ENCODE measurements around the gene TBC1D22A.

The TBC1D22A gene

GRCh38 chr22:47123827-47124442 lies 361.5 kb downstream of the TBC1D22A start:
- H3K27ac ChIP-seq (ENCODE audit: low read length): no peak overlapping the region
- no peaks in the 10 kb centered on the region for H3K27me3 ChIP-seq (ENCODE audit: insufficient read depth, low read length)
- no peak overlapping the region for H3K4me3 ChIP-seq (ENCODE audit: low read length)
- no peaks in the 10 kb centered on the region for H3K9me3 ChIP-seq (ENCODE audit: insufficient read depth, low read depth, low read length)
- H3K4me1 ChIP-seq (ENCODE audit: insufficient read depth, low read length): no peaks in the 10 kb centered on the region
- H3K9ac ChIP-seq (ENCODE audit: low read depth, low read length): no peak overlapping the region
- no peaks in the 10 kb centered on the region for H3K36me3 ChIP-seq (ENCODE audit: insufficient read depth, low read depth, low read length)

- Histone ChIP-seq H3K27ac (ENCODE audit: low read length) (no peak overlapping the region), H3K36me3 (ENCODE audit: insufficient read depth, low read depth, low read length) (no peaks in the 10 kb centered on the region), H3K9me3 (ENCODE audit: insufficient read depth, low read depth, low read length) (no peaks in the 10 kb centered on the region), H3K27me3 (ENCODE audit: insufficient read depth, low read length) (no peaks in the 10 kb centered on the region), H3K4me1 (ENCODE audit: insufficient read depth, low read length) (no peaks in the 10 kb centered on the region), H3K9ac (ENCODE audit: low read depth, low read length) (no peak overlapping the region), H3K4me3 (ENCODE audit: low read length) (no peak overlapping the region)
Measured at GRCh38 chr22:47124451-47124881, 362.0 kb downstream of the TBC1D22A start.

- no peaks in the 10 kb centered on the region for H3K36me3 ChIP-seq (ENCODE audit: insufficient read depth, low read depth, low read length)
- H3K9me3 ChIP-seq (ENCODE audit: insufficient read depth, low read depth, low read length): no peaks in the 10 kb centered on the region
- no peaks in the 10 kb centered on the region for H3K4me1 ChIP-seq (ENCODE audit: insufficient read depth, low read length)
- H3K27ac ChIP-seq (ENCODE audit: low read length): no peak overlapping the region
- H3K27me3 ChIP-seq (ENCODE audit: insufficient read depth, low read length): no peaks in the 10 kb centered on the region
- H3K9ac ChIP-seq (ENCODE audit: low read depth, low read length): no peak overlapping the region
- H3K4me3 ChIP-seq (ENCODE audit: low read length): no peak overlapping the region
Measured at GRCh38 chr22:47124961-47125360, 362.5 kb downstream of the TBC1D22A start.

GRCh38 chr22:47125603-47126002 lies 363.2 kb downstream of the TBC1D22A start:
- Histone ChIP-seq H3K27me3 (ENCODE audit: insufficient read depth, low read length) (no peaks in the 10 kb centered on the region), H3K4me3 (ENCODE audit: low read length) (no peak overlapping the region), H3K27ac (ENCODE audit: low read length) (no peak overlapping the region), H3K4me1 (ENCODE audit: insufficient read depth, low read length) (no peaks in the 10 kb centered on the region), H3K9ac (ENCODE audit: low read depth, low read length) (no peak overlapping the region), H3K36me3 (ENCODE audit: insufficient read depth, low read depth, low read length) (no peaks in the 10 kb centered on the region), H3K9me3 (ENCODE audit: insufficient read depth, low read depth, low read length) (no peaks in the 10 kb centered on the region)

GRCh38 chr22:47126344-47126811 lies 363.9 kb downstream of the TBC1D22A start:
- Histone ChIP-seq H3K27me3 (ENCODE audit: insufficient read depth, low read length) (no peaks in the 10 kb centered on the region), H3K9me3 (ENCODE audit: insufficient read depth, low read depth, low read length) (no peaks in the 10 kb centered on the region), H3K4me3 (ENCODE audit: low read length) (no peak overlapping the region), H3K4me1 (ENCODE audit: insufficient read depth, low read length) (no peaks in the 10 kb centered on the region), H3K36me3 (ENCODE audit: insufficient read depth, low read depth, low read length) (no peaks in the 10 kb centered on the region), H3K27ac (ENCODE audit: low read length) (no peak overlapping the region), H3K9ac (ENCODE audit: low read depth, low read length) (no peak overlapping the region)

- Histone ChIP-seq H3K4me1 (ENCODE audit: insufficient read depth, low read length) (no peaks in the 10 kb centered on the region), H3K27me3 (ENCODE audit: insufficient read depth, low read length) (no peaks in the 10 kb centered on the region), H3K9me3 (ENCODE audit: insufficient read depth, low read depth, low read length) (no peaks in the 10 kb centered on the region), H3K4me3 (ENCODE audit: low read length) (no peak overlapping the region), H3K9ac (ENCODE audit: low read depth, low read length) (no peak overlapping the region), H3K27ac (ENCODE audit: low read length) (no peak overlapping the region), H3K36me3 (ENCODE audit: insufficient read depth, low read depth, low read length) (no peaks in the 10 kb centered on the region)
Measured at GRCh38 chr22:47127441-47127871, 365.0 kb downstream of the TBC1D22A start.

- Histone ChIP-seq H3K27ac (ENCODE audit: low read length) (no peak overlapping the region), H3K4me3 (ENCODE audit: low read length) (no peak overlapping the region), H3K4me1 (ENCODE audit: insufficient read depth, low read length) (no peaks in the 10 kb centered on the region; the same call in 1 of the 2 replicates)
Measured at GRCh38 chr22:47128216-47128615, 365.8 kb downstream of the TBC1D22A start.

GRCh38 chr22:47128622-47129215 lies 366.3 kb downstream of the TBC1D22A start:
- H3K9ac ChIP-seq (ENCODE audit: low read depth, low read length): no peak overlapping the region
- no peak overlapping the region for H3K4me3 ChIP-seq (ENCODE audit: low read length)
- H3K27ac ChIP-seq (ENCODE audit: low read length): no peak overlapping the region
- no peaks in the 10 kb centered on the region; the same call in 1 of the 2 replicates for H3K4me1 ChIP-seq (ENCODE audit: insufficient read depth, low read length)
- H3K9me3 ChIP-seq (ENCODE audit: insufficient read depth, low read depth, low read length): no peaks in the 10 kb centered on the region
- H3K27me3 ChIP-seq (ENCODE audit: insufficient read depth, low read length): no peaks in the 10 kb centered on the region
- H3K36me3 ChIP-seq (ENCODE audit: insufficient read depth, low read depth, low read length): no peaks in the 10 kb centered on the region

More at GRCh38 chr22:47128216-47128615, 365.8 kb downstream of the TBC1D22A start:
- Histone ChIP-seq H3K9me3 (ENCODE audit: insufficient read depth, low read depth, low read length) (no peaks in the 10 kb centered on the region), H3K9ac (ENCODE audit: low read depth, low read length) (no peak overlapping the region), H3K27me3 (ENCODE audit: insufficient read depth, low read length) (no peaks in the 10 kb centered on the region), H3K36me3 (ENCODE audit: insufficient read depth, low read depth, low read length) (no peaks in the 10 kb centered on the region)

GRCh38 chr22:47129902-47130635 lies 367.6 kb downstream of the TBC1D22A start:
- Histone ChIP-seq H3K27ac (ENCODE audit: low read length) (no peak overlapping the region), H3K9me3 (ENCODE audit: insufficient read depth, low read depth, low read length) (no peaks in the 10 kb centered on the region), H3K36me3 (ENCODE audit: insufficient read depth, low read depth, low read length) (no peaks in the 10 kb centered on the region), H3K4me1 (ENCODE audit: insufficient read depth, low read length) (no peaks in the 10 kb centered on the region; the same call in 1 of the 2 replicates), H3K27me3 (ENCODE audit: insufficient read depth, low read length) (no peaks in the 10 kb centered on the region), H3K4me3 (ENCODE audit: low read length) (no peak overlapping the region), H3K9ac (ENCODE audit: low read depth, low read length) (no peak overlapping the region)

- H3K27me3 ChIP-seq (ENCODE audit: insufficient read depth, low read length): no peaks in the 10 kb centered on the region
- no peaks in the 10 kb centered on the region; the same call in 1 of the 2 replicates for H3K4me1 ChIP-seq (ENCODE audit: insufficient read depth, low read length)
- H3K9ac ChIP-seq (ENCODE audit: low read depth, low read length): no peak overlapping the region
- H3K4me3 ChIP-seq (ENCODE audit: low read length): no peak overlapping the region
- H3K36me3 ChIP-seq (ENCODE audit: insufficient read depth, low read depth, low read length): no peaks in the 10 kb centered on the region
- no peak overlapping the region for H3K27ac ChIP-seq (ENCODE audit: low read length)
- no peaks in the 10 kb centered on the region for H3K9me3 ChIP-seq (ENCODE audit: insufficient read depth, low read depth, low read length)
Measured at GRCh38 chr22:47130883-47131631, 368.6 kb downstream of the TBC1D22A start.

- Histone ChIP-seq H3K4me3 (ENCODE audit: low read length) (no peak overlapping the region), H3K9ac (ENCODE audit: low read depth, low read length) (no peak overlapping the region), H3K4me1 (ENCODE audit: insufficient read depth, low read length) (no peaks in the 10 kb centered on the region; the same call in 1 of the 2 replicates), H3K36me3 (ENCODE audit: insufficient read depth, low read depth, low read length) (no peaks in the 10 kb centered on the region), H3K9me3 (ENCODE audit: insufficient read depth, low read depth, low read length) (no peaks in the 10 kb centered on the region), H3K27me3 (ENCODE audit: insufficient read depth, low read length) (no peaks in the 10 kb centered on the region), H3K27ac (ENCODE audit: low read length) (no peak overlapping the region)
Measured at GRCh38 chr22:47131632-47132427, 369.4 kb downstream of the TBC1D22A start.
